Tibial nerve (tissue), 4 donors: ENCODE measurements around the gene HIPK3. TPM values are rescaled to one million over a fixed set of nuclear protein-coding genes. Genes with fewer than 3 reads are reported as not detected.
A peak's percentile ranks its signal among the peaks of the same experiment; 100 is the strongest.
"Not testable (repeated sequence)": the region's sequence is repeated elsewhere in the genome, so short reads cannot be mapped to it uniquely, and the experiment has no call there.

Experiments
- DNase-seq, 2 donors: peaks; one replicate each; pipeline ENCODE4 v3.0.0-alpha.2; 2019; ENCODE audit warnings: low spot score in 2 of 2
- H3K27ac ChIP-seq, 4 donors: fragments of 200-600 bp; sonication (generic) in 3 of 4; one replicate each; pipeline ENCODE4 v1.5.1; 2017 to 2019; ENCODE audit warnings: mild to moderate bottlenecking in 1 of 4
- H3K27me3 ChIP-seq, 2 donors: fragments of 200-600 bp; sonication (generic) in 1 of 2; one replicate each; pipeline versions ENCODE4 v1.5.1 to v1.6.0; 2017 to 2019
- H3K36me3 ChIP-seq, 3 donors: fragments of 200-600 bp; sonication (generic); one replicate each; pipeline ENCODE4 v1.5.1; 2018 to 2019
- H3K4me1 ChIP-seq, 4 donors: fragments of 200-600 bp; sonication (generic) in 3 of 4; one replicate each; pipeline ENCODE4 v1.5.1; 2017 to 2019
- H3K4me3 ChIP-seq, 4 donors: fragments of 200-600 bp; sonication (generic) in 3 of 4; one replicate each; pipeline ENCODE4 v1.5.1; 2017 to 2019; ENCODE audit warnings: mild to moderate bottlenecking in 1 of 4, moderate library complexity in 1 of 4
- H3K9me3 ChIP-seq, 4 donors: fragments of 200-600 bp; sonication (generic) in 3 of 4; one replicate each; pipeline ENCODE4 v1.5.1; 2017 to 2019
- CTCF ChIP-seq, 5 experiments: fragments of 200-600 bp in 3 of 5; fragments of 450-650 bp in 2 of 5; sonication (generic) in 3 of 5; IDR thresholded peaks; one replicate each; pipeline ENCODE4 v1.5.1; 2016 to 2019; ENCODE audit warnings: antibody characterized with exemption in 5 of 5, mild to moderate bottlenecking in 3 of 5, moderate library complexity in 2 of 5
- EP300 ChIP-seq, 2 donors: sonication (generic); formaldehyde crosslinking; IDR thresholded peaks; one replicate each; pipeline ENCODE4 v1.6.1; 2017; ENCODE audit warnings: antibody characterized with exemption in 2 of 2, mild to moderate bottlenecking in 1 of 2
- POLR2A ChIP-seq, 2 donors: fragments of 450-650 bp; IDR thresholded peaks; one replicate each; pipeline ENCODE4 v1.6.1; 2017; ENCODE audit warnings: antibody characterized with exemption in 2 of 2, mild to moderate bottlenecking in 2 of 2, moderate library complexity in 2 of 2
- WGBS, 2 donors: methylation state at CpG; one replicate each; pipeline ENCODE4 v1.1.5; 2018; 5-methylcytosine and 5-hydroxymethylcytosine counted together
- total RNA-seq, 4 donors: library from RNA; depleted of rRNA; stranded (reverse); fragments of >200 nt; gene quantifications; one replicate each; pipeline ENCODE4 v1.1.0, GENCODE V29; 2016

The HIPK3 gene
- total RNA-seq, 4 donors from 2014 or later: 212 to 302 (median 246) TPM

GRCh38 chr11:33227578-33228261 lies 29.5 kb upstream of the HIPK3 start:
- TF ChIP-seq EP300 (IDR thresholded peaks at IDR 0.05) (peak; percentile 53 to 73), CTCF (IDR thresholded peaks at IDR 0.05) (no peak), POLR2A (IDR thresholded peaks at IDR 0.05) (no peak)
- Histone ChIP-seq H3K27ac (peak overlapping the region in 2 of 4 donors; percentile 66 to 80), H3K4me3 (no peak overlapping the region)

GRCh38 chr11:33234397-33235190 lies 22.6 kb upstream of the HIPK3 start:
- WGBS, 2 donors: 76 to 82% methylated on average over 6 of the region's 6 CpGs
- peaks cover 0 to 9% (median 9%) of the 10 kb centered on the region in 4 donors for H3K4me1 ChIP-seq
- no peak for DNase-seq
- H3K27me3 ChIP-seq: no peaks in the 10 kb centered on the region
- H3K36me3 ChIP-seq: no peaks in the 10 kb centered on the region
- no peaks in the 10 kb centered on the region for H3K9me3 ChIP-seq
- H3K27ac ChIP-seq: peak overlapping the region in 2 of 4 donors; percentile 49 to 52
- TF ChIP-seq POLR2A (IDR thresholded peaks at IDR 0.05) (no peak), EP300 (IDR thresholded peaks at IDR 0.05) (peak in 1 of 2 donors; percentile 48), CTCF (IDR thresholded peaks at IDR 0.05) (no peak)
- no peak overlapping the region for H3K4me3 ChIP-seq

More at GRCh38 chr11:33227578-33228261, 29.5 kb upstream of the HIPK3 start:
- no peaks in the 10 kb centered on the region for H3K9me3 ChIP-seq
- peaks cover 0 to 17% (median 7%) of the 10 kb centered on the region in 4 donors for H3K4me1 ChIP-seq
- H3K36me3 ChIP-seq: no peaks in the 10 kb centered on the region
- DNase-seq: no peak
- WGBS, 2 donors: 62 to 68% methylated on average over 2 of the region's 2 CpGs
- H3K27me3 ChIP-seq: no peaks in the 10 kb centered on the region

- Histone ChIP-seq H3K27ac (peak overlapping the region in 1 of 4 donors; percentile 18), H3K9me3 (no peaks in the 10 kb centered on the region), H3K36me3 (no peaks in the 10 kb centered on the region), H3K27me3 (no peaks in the 10 kb centered on the region), H3K4me3 (no peak overlapping the region), H3K4me1 (peaks cover 0 to 9% (median 9%) of the 10 kb centered on the region in 4 donors)
- no peak for DNase-seq
- 39 to 47% methylated on average over 6 of the region's 6 CpGs for WGBS, 2 donors
- TF ChIP-seq POLR2A (IDR thresholded peaks at IDR 0.05) (no peak), EP300 (IDR thresholded peaks at IDR 0.05) (no peak), CTCF (IDR thresholded peaks at IDR 0.05) (no peak)
These were observed 20.1 kb upstream of the HIPK3 start for GRCh38 chr11:33237039-33237597.

- Histone ChIP-seq H3K36me3 (no peaks in the 10 kb centered on the region), H3K4me1 (no peaks in the 10 kb centered on the region), H3K27me3 (no peaks in the 10 kb centered on the region), H3K9me3 (no peaks in the 10 kb centered on the region), H3K27ac (no peak overlapping the region), H3K4me3 (no peak overlapping the region)
- no peak for TF ChIP-seq EP300 (IDR thresholded peaks at IDR 0.05)
- TF ChIP-seq CTCF (IDR thresholded peaks at IDR 0.05): no peak
- TF ChIP-seq POLR2A (IDR thresholded peaks at IDR 0.05): no peak
- 90 to 94% methylated on average over 2 of the region's 2 CpGs for WGBS, 2 donors
- DNase-seq: no peak
These were observed 14.6 kb upstream of the HIPK3 start for GRCh38 chr11:33242575-33242974.

- not testable (repeated sequence) for H3K36me3 ChIP-seq, H3K4me3 ChIP-seq, DNase-seq, H3K9me3 ChIP-seq, H3K27ac ChIP-seq, H3K4me1 ChIP-seq, H3K27me3 ChIP-seq
- 94 to 96% methylated on average over 11 to 14 of the region's 35 CpGs for WGBS, 2 donors
These were observed 13.5 kb upstream of the HIPK3 start for GRCh38 chr11:33243654-33244053.
